ENCODE measurements around the gene GSC2.
A peak's percentile ranks its signal among the peaks of the same experiment; 100 is the strongest.

GSC2 gene

GRCh38 chr22:19143967-19144400 lies 6.1 kb downstream of the GSC2 start:
- H3K4me3 ChIP-seq (replicated peaks; ENCODE audit: insufficient read depth, low read length), result peak overlapping the region; percentile 99
- no peak for TF ChIP-seq GABPA (IDR thresholded peaks at IDR 0.05; ENCODE audit: low read depth)
- no peak for TF ChIP-seq CTCF (IDR thresholded peaks at IDR 0.05; ENCODE audit: insufficient read depth, low read length)
- no peak for TF ChIP-seq REST (IDR thresholded peaks at IDR 0.05; ENCODE audit: insufficient replicate concordance, low read depth)
- H3K27me3 ChIP-seq (ENCODE audit: insufficient read depth, poor library complexity, severe bottlenecking), result peaks cover 11% of the 10 kb centered on the region
- DNase-seq (ENCODE audit: low read depth in 1 of 2, low spot score in 1 of 2), result peak in 1 of 2 experiments; percentile 31
- peak overlapping the region; percentile 62 for H3K27ac ChIP-seq (replicated peaks)

GRCh38 chr22:19143212-19143611 lies 6.9 kb downstream of the GSC2 start:
- TF ChIP-seq POLR2AphosphoS5 (IDR thresholded peaks at IDR 0.05; ENCODE audit: low read depth), result no peak
- no peak for TF ChIP-seq SPI1 (IDR thresholded peaks at IDR 0.05; ENCODE audit: borderline replicate concordance, low read depth)
- TF ChIP-seq REST (IDR thresholded peaks at IDR 0.05; ENCODE audit: insufficient replicate concordance, low read depth), result no peak
- no peak for TF ChIP-seq CTCF (IDR thresholded peaks at IDR 0.05; ENCODE audit: insufficient read depth, low read length)
- TF ChIP-seq GABPA (IDR thresholded peaks at IDR 0.05; ENCODE audit: low read depth), result no peak
- no peak for DNase-seq (ENCODE audit: low read depth in 1 of 2, low spot score in 1 of 2)
- Histone ChIP-seq H3K27ac (replicated peaks) (no peak overlapping the region), H3K27me3 (ENCODE audit: insufficient read depth, poor library complexity, severe bottlenecking) (peaks cover 5% of the 10 kb centered on the region), H3K4me3 (replicated peaks; ENCODE audit: insufficient read depth, low read length) (no peak overlapping the region)

GRCh38 chr22:19142394-19142793 lies 7.7 kb downstream of the GSC2 start:
- H3K27ac ChIP-seq (replicated peaks), result no peak overlapping the region
- no peaks in the 10 kb centered on the region for H3K27me3 ChIP-seq (ENCODE audit: insufficient read depth, poor library complexity, severe bottlenecking)
- DNase-seq (ENCODE audit: low read depth in 1 of 2, low spot score in 1 of 2), result no peak
- H3K4me3 ChIP-seq (replicated peaks; ENCODE audit: insufficient read depth, low read length), result no peak overlapping the region
- no peak for TF ChIP-seq GABPA (IDR thresholded peaks at IDR 0.05; ENCODE audit: low read depth)
- no peak for TF ChIP-seq CTCF (IDR thresholded peaks at IDR 0.05; ENCODE audit: insufficient read depth, low read length)
- no peak for TF ChIP-seq SPI1 (IDR thresholded peaks at IDR 0.05; ENCODE audit: borderline replicate concordance, low read depth)
- TF ChIP-seq POLR2AphosphoS5 (IDR thresholded peaks at IDR 0.05; ENCODE audit: low read depth), result no peak
- TF ChIP-seq REST (IDR thresholded peaks at IDR 0.05; ENCODE audit: insufficient replicate concordance, low read depth), result no peak

Data from HL-60 (cell line).